ENCODE results near the gene IZUMO2. TPM values are rescaled to one million over a fixed set of nuclear protein-coding genes. Genes with fewer than 3 reads are reported as not detected.

The IZUMO2 gene
- total RNA-seq, result not detected in 2 replicates

- H3K4me3 Mint-ChIP-seq, result no peak within 1 kb of the TSS
- intact Hi-C loops (cut with micrococcal nuclease), result no loop called here
- POLR2A ChIA-PET, result no interaction called here
Observed at GRCh38 chr19:50162988-50163387, at the start of gene IZUMO2. Gene IZUMO2 (minus strand): TSS chr19:50163281. CDS start chr19:50163194, 87 bp downstream.

GRCh38 chr19:50210425-50210824 is 47.3 kb upstream of the IZUMO2 start:
- Mint-ChIP-seq H3K4me3 (no peak overlapping the region), H3K36me3 (ENCODE audit: low read depth) (no peaks in the 10 kb centered on the region), H3K4me1 (no peaks in the 10 kb centered on the region), H3K9me3 (peaks cover 5% of the 10 kb centered on the region), H3K27ac (no peak overlapping the region), H3K27me3 (peaks cover 19% of the 10 kb centered on the region)
- DNase-seq (no peak), ATAC-seq (ENCODE audit: low read depth) (no peak)
- intact Hi-C loops (cut with micrococcal nuclease), result no loop called here
- CTCF ChIA-PET, result no interaction called here
- POLR2A ChIA-PET, result no interaction called here
- no peak for TF ChIP-seq CTCF (IDR thresholded peaks at IDR 0.05)

More at GRCh38 chr19:50162988-50163387, at the start of gene IZUMO2:
- Mint-ChIP-seq H3K36me3 (ENCODE audit: low read depth) (no peaks in the 10 kb centered on the region), H3K4me1 (no peaks in the 10 kb centered on the region), H3K27ac (no peak within 1 kb of the TSS), H3K9me3 (peaks cover 8% of the 10 kb centered on the region), H3K27me3 (peaks cover 10% of the 10 kb centered on the region)
- DNase-seq (no peak), ATAC-seq (ENCODE audit: low read depth) (no peak)
- no peak for TF ChIP-seq CTCF (IDR thresholded peaks at IDR 0.05)
- CTCF ChIA-PET, result no interaction called here

- Mint-ChIP-seq H3K27me3 (peaks cover 24% of the 10 kb centered on the region), H3K9me3 (peaks cover 5% of the 10 kb centered on the region), H3K36me3 (ENCODE audit: low read depth) (no peaks in the 10 kb centered on the region), H3K27ac (no peak overlapping the region), H3K4me3 (no peak overlapping the region), H3K4me1 (peaks cover under 1% of the 10 kb centered on the region)
- POLR2A ChIA-PET, result no interaction called here
- DNase-seq (no peak), ATAC-seq (ENCODE audit: low read depth) (no peak)
- CTCF ChIA-PET, result no interaction called here
- TF ChIP-seq CTCF (IDR thresholded peaks at IDR 0.05), result no peak
- intact Hi-C loops (cut with micrococcal nuclease), result no loop called here
Observed at GRCh38 chr19:50209131-50209530, 46.0 kb upstream of the IZUMO2 start.

GRCh38 chr19:50207730-50208129 is 44.6 kb upstream of the IZUMO2 start:
- no peak for ATAC-seq (ENCODE audit: low read depth)
- H3K4me3 Mint-ChIP-seq, result no peak overlapping the region

GRCh38 chr19:50206191-50206590 is 43.1 kb upstream of the IZUMO2 start:
- H3K4me3 Mint-ChIP-seq, result no peak overlapping the region
- no peak overlapping the region for H3K27ac Mint-ChIP-seq
- peaks cover 2% of the 10 kb centered on the region for H3K4me1 Mint-ChIP-seq
- no peak for ATAC-seq (ENCODE audit: low read depth)
- H3K9me3 Mint-ChIP-seq, result no peaks in the 10 kb centered on the region
- intact Hi-C loops (cut with micrococcal nuclease), result no loop called here
- H3K36me3 Mint-ChIP-seq (ENCODE audit: low read depth), result no peaks in the 10 kb centered on the region
- ChIA-PET POLR2A (no interaction called here), CTCF (no interaction called here)
- DNase-seq, result no peak
- peaks cover 41% of the 10 kb centered on the region for H3K27me3 Mint-ChIP-seq
- no peak for TF ChIP-seq CTCF (IDR thresholded peaks at IDR 0.05)

More at GRCh38 chr19:50207730-50208129, 44.6 kb upstream of the IZUMO2 start:
- Mint-ChIP-seq H3K9me3 (peaks cover 5% of the 10 kb centered on the region), H3K36me3 (ENCODE audit: low read depth) (no peaks in the 10 kb centered on the region), H3K4me1 (peaks cover 2% of the 10 kb centered on the region), H3K27me3 (peaks cover 31% of the 10 kb centered on the region), H3K27ac (no peak overlapping the region)
- no peak for DNase-seq
- no peak for TF ChIP-seq CTCF (IDR thresholded peaks at IDR 0.05)
- CTCF ChIA-PET, result no interaction called here
- intact Hi-C loops (cut with micrococcal nuclease), result no loop called here
- POLR2A ChIA-PET, result no interaction called here

Measured in activated B cell treated with CpG ODN at 0.5 μM for 24 hours (primary cell).